HG03565 (cell line): ENCODE data around the gene CENPQ.

Source experiments
- ATAC-seq: cut with Tn5 transposase; IDR thresholded peaks from one replicate; pipeline ENCODE4 v1.9.1; 2021; ENCODE audit warnings: mild to moderate bottlenecking, moderate library complexity; ENCODE audit not compliant: unreplicated experiment

Gene CENPQ

DNA sequence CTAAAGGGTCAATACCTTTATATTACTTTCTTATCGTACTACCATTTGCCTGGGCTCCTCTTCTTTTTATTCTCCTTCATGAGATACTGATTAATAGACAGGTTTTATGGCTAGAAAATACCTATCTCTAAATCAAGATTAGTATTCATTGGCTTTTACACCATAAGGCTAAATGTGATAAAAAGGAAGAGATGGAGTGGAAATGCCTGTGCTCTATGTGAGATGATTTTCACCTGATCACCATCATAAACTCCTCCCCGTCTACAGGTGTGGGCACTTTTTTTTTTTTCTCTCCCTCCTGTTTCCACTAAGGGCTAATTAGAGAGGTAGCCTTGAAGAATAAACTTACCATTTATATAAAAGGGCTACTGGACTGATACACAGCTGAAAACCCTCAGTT, 36.5 kb downstream of the CENPQ start, which contains the start of gene GLYATL3:
Gene GLYATL3, plus strand, starts transcription at position 301 of the 400 bp plus-strand sequence. CDS start 12,068 bp downstream, outside the sequence.
- ATAC-seq, result no peak

GRCh38 chr6:49504666-49505065, 41.5 kb downstream of the CENPQ start:
- no peak for ATAC-seq

DNA sequence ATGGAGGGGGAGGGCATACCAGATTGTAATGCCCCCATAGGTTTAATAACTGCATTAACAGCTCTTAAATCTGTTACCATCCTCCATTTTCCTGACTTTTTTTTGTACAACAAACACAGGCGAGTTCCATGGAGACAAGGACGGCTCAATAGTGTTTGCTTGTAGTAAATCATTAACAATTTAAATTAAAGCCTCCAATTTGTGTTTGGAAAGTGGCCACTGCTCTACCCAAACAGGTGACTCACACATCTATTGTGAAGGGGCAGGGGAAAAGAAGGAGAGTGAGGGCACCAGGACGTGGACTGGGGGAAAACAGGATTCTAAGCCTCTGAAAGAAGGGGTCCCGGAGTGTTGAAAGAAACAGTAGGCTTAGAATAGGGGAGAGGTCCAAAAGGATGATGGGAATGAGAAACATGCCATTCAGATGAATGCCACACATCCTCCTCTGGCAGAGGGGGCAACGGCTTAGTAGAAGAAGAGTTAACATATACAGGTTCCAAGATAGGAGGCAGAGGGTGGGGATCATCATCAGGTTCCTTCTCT, 43.5 kb downstream of the CENPQ start:
- no peak for ATAC-seq

DNA sequence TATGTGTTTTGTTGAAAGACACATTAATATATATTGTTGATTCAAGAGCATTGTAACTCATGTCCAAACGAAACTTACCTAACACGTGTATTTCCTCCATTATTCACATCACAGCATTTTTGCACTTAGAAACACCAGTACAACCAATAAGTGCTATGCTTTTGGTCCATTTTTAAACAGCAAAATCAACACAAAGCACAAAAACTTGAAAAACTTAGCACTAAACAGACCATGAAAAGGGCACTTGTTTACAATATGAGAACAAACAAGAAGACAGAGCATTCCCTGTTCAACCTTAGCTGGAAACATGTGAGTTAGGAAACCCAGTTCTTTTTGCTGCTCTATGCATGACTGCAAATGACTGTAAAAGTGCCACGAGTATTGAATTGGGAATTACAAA, 46.2 kb downstream of the CENPQ start:
- ATAC-seq, result no peak

DNA sequence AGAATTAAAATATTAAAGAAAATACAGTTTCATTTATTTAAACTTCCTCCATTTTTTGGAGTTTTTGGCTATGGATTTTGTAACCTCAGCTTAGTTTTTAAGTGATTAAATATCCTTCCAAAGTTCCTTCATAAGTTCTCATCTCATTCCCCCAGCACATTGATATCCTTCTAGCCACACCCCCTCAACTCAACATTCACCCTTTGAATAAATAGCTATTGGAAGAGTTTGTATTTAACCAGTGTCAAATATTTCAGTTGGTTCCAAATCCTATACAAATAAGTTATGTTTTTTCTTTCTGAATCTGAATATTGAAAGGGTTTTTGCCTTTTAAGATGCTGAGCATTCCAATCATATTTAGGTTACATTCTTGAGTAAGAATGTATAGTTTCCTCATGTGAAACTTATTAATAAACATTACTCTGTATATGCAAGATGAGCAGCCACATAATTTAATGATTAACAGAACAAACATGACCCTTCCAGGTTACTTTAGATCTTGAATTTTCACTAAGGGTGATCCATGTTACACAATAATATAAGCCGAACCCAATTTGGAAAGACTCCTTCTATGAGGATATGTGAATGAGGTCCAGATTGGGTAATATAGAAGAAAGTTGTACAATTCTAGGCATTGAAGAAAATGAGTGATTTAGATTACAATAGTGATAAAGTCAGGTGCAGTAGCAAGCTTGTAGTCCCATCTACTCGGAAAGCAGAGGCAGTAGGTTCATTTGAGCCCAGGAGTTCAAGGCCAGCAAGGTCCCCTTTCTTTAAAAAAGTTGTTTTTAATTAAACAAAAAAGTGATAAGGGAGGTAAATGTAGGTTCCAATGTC, 50.2 kb downstream of the CENPQ start:
- ATAC-seq, result no peak

DNA sequence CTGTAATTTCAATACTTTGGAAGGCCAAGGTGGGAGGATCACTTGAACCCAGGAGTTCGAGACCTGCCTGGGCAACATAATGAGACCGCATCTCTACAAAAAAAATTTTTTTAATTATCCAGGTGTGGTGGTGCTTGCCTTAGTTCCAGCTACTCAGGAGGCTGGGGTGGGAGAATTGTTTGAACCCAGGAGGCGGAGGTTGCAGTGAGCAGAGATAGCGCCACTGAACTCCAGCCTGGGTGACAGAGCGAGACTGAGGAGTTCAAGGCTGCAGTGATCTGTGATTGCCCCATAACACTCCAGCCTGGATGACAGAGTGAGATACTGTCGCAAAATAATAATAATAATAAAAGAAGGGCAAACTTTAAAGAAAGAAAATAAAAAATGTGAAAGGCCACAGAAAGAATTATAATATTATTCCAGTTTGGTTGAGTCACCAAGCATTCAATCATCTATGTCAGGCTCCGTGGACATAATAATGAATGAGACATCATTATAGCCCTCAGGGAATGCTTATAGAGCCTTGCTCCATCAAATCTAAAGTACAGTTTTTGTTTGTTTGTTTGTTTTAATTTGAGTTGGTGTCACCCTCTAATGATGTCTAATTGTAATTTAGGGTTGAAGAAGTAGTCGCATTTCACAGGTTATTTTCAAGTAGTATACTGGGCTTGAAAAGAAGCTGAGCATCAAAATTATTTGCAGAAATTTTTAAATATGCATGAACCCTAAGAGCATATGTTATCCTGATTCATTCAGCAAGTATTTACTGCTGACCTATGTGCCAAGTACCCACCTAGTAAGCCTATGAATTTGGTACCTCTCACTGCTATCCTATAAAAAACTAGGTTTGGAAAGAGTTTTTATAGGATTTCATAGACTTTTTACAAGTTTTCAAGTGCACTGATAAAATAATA, 51.7 kb downstream of the CENPQ start:
- no peak for ATAC-seq

DNA sequence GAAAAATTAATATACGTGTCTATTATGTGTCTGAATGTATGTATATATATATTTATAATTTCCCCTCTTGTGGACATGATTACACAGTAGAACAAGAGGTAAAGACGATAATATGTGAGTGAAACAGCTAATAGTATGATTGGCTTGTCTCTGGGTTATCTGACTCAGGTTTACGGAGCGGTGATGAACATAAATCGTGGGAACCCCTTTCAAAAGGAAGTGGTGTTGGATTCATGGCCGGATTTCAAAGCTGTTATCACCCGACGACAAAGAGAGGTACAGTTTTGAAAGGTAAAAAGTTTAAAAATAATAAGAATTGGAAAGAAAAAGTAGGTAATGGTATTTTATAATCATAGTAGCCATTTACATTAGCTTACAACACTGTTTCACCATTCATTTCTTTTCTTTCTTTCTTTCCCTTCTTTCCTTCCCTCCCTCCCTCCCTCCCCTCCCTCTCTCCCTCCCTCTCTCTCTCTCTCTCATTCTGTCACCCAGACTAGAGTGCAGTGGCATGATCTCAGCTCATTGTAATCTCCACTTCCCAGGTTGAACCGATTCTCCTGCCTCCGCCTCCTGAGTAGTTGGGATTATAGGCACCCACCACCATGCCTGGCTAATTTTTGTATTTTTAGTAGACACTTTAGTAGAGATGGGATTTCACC, 52.4 kb downstream of the CENPQ start:
- ATAC-seq, result no peak

- no peak for ATAC-seq
These were observed 53.0 kb downstream of the CENPQ start for GRCh38 chr6:49516147-49516505.

- no peak for ATAC-seq
These were observed 54.7 kb downstream of the CENPQ start for GRCh38 chr6:49517919-49518318.

GRCh38 chr6:49519660-49520059, 56.5 kb downstream of the CENPQ start:
- peak; percentile 86 for ATAC-seq

DNA sequence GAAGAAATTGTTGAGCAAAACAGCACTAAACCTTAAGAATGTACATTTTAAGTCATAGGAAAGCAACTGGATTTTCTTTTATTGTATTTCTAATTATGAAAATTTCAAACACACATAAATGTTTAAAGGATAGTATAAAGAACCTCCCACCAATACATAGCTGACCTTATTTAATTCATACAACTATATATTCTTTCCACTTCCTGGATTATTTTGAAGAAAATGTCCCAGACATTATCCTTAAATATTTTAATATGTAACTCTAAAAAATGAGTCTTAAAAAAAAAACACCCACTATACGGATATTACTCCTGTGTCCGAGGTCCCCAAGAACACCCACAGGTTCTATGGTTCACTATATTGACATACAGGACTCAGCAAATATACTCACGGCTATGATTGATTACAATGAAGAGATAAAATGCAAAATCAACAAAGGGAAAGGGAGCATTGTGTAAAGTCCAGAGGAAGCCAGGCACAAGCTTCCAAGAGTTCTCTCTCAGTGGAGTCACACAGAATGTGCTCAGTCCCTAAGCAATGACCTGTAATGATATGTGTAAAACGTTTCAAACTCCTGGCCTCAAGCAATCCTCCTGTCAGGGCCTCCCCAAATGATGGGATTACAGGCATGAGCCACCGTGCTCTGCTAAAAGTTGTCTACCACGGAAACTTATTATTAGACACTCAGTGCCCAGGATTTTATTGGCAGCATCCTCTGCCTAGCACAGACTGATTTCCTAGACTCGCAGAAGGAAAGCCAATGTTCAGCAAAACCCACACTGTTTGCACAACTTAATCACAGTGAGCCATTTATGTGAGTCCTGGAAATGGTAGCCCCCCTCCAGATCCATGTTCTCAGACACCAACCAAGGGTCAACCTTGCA, 59.8 kb downstream of the CENPQ start:
- no peak for ATAC-seq

DNA sequence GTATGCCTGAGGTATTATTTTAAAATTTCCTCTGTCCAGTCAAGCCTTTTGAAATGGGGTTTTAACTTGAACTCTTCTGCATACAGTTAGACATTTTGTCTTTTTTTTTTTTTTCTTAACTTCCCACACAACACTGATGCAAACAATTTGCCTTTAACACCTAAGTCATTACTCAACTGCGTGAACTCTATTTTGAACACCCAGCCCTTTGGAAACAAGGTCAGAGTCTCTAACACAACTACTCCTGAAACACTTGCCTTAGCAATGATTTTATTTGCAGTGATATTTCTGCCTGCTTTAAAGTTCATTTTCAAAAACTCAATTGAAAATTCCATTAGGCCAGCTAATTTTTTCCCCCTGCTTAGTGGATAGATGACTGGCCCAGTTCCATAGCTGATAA, 60.7 kb downstream of the CENPQ start:
- no peak for ATAC-seq

DNA sequence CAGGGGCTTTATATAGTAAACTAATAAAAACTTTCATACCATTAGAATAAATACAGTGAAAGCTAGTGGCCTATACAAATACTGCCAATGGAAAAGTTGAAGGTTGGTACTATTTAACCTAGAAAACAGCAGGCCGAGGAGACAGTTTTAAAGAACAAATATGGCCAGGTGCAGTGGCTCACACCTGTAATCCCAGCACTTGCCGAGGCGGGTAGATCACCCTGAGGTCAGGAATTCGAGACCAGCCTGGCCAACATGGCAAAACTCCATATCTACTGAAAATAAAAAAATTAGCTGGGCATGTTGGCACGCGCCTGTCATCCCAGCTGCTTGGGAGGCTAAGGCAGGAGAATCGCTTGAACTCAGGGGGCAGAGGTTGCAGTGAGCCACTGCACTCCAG, 61.4 kb downstream of the CENPQ start:
- no peak for ATAC-seq

DNA sequence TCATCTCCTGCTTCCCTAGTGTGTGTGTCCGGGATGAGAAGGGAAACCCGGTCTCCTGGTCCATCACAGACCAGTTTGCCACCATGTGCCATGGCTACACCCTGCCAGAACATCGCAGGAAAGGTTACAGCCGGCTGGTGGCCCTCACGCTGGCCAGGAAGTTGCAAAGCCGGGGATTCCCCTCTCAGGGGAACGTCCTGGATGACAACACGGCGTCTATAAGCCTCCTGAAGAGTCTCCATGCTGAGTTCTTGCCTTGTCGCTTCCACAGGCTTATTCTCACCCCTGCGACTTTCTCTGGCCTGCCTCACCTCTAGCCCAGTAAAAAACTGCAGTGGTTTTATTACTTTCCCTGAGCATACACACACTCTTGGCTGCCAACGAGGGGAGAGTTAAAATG, 63.4 kb downstream of the CENPQ start:
- no peak for ATAC-seq

- no peak for ATAC-seq
These were observed 64.2 kb downstream of the CENPQ start for GRCh38 chr6:49527320-49527719.

DNA sequence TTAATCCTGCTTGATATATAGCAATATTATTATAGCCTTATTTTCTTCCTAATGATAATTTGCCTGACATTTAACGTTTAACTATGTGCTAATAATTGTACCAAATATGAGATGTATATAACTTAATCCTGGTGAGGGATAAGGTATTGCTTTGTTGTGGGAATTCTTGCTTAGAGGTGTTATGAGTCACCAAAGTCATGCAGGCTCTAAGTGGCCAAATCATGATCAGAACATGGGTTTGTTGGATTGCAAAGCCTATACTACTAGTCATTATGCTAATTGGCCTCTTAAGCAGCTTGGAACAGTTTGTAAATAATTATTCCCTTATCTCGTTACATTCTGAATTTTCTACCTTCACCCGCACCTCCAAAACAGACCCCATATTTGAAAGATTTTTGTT, 65.4 kb downstream of the CENPQ start:
- no peak for ATAC-seq

- no peak for ATAC-seq
These were observed 67.1 kb downstream of the CENPQ start for GRCh38 chr6:49530141-49530776.

- ATAC-seq, result peak; percentile 98
These were observed 68.8 kb downstream of the CENPQ start for GRCh38 chr6:49531774-49532569.

- no peak for ATAC-seq
These were observed 72.6 kb downstream of the CENPQ start for GRCh38 chr6:49535795-49536194.
